LNCaP clone FGC (cell line): Measurements from ENCODE around the gene P3H2.

ENCODE experiments used
- DNase-seq: peaks from one replicate; pipeline ENCODE4 v3.0.0-alpha.2; 2011; ENCODE audit warnings: low read depth
- H3K4me3 ChIP-seq: 2 replicates; pipeline ENCODE4 v1.5.1; 2011; ENCODE audit warnings: mild to moderate bottlenecking, low read depth, low read length, control low read depth
- TF ChIP-seq, protein P1 (sequence below): IDR thresholded peaks from 2 replicates; pipeline ENCODE4 v1.5.1; 2012; ENCODE audit warnings: mild to moderate bottlenecking; ENCODE audit not compliant: control insufficient read depth, insufficient read depth; ENCODE audit errors: extremely low read depth

The P3H2 gene

DNA sequence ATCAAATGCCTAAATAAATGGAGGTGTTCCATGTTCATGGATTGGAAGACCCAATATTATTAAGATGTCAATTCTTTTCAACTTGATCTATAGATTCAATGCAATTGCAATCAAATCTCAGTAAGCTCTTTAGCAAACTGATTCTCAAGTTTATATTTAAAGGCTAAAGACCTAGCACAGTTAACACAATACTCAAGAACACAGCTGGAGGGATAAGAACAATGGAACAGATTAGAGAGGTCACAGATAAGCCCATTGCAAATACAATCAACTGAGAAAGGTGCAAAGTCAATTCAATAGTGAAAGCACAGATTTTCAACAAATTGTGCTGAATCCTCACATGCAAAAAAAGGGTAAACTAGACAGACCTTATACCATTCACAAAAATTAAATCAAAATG lies 198.9 kb downstream of the P3H2 start:
- no peak overlapping the region for H3K4me3 ChIP-seq

GRCh38 chr3:189914799-189915198 lies 205.9 kb downstream of the P3H2 start:
- no peak for DNase-seq
- TF ChIP-seq, protein P1, sequence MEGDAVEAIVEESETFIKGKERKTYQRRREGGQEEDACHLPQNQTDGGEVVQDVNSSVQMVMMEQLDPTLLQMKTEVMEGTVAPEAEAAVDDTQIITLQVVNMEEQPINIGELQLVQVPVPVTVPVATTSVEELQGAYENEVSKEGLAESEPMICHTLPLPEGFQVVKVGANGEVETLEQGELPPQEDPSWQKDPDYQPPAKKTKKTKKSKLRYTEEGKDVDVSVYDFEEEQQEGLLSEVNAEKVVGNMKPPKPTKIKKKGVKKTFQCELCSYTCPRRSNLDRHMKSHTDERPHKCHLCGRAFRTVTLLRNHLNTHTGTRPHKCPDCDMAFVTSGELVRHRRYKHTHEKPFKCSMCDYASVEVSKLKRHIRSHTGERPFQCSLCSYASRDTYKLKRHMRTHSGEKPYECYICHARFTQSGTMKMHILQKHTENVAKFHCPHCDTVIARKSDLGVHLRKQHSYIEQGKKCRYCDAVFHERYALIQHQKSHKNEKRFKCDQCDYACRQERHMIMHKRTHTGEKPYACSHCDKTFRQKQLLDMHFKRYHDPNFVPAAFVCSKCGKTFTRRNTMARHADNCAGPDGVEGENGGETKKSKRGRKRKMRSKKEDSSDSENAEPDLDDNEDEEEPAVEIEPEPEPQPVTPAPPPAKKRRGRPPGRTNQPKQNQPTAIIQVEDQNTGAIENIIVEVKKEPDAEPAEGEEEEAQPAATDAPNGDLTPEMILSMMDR = no peak
- no peak overlapping the region for H3K4me3 ChIP-seq

More for the DNA sequence above, 198.9 kb downstream of the P3H2 start:
- TF ChIP-seq, protein P1 = no peak
- DNase-seq = no peak

GRCh38 chr3:189911001-189911400 lies 209.7 kb downstream of the P3H2 start:
- TF ChIP-seq, protein P1 = no peak
- no peak for DNase-seq
- no peak overlapping the region for H3K4me3 ChIP-seq

GRCh38 chr3:189909573-189909972 lies 211.1 kb downstream of the P3H2 start:
- TF ChIP-seq, protein P1 = no peak
- no peak for DNase-seq

GRCh38 chr3:189909139-189909538 lies 211.6 kb downstream of the P3H2 start:
- no peak overlapping the region for H3K4me3 ChIP-seq
- TF ChIP-seq, protein P1 = no peak
- no peak for DNase-seq

More at GRCh38 chr3:189909573-189909972, 211.1 kb downstream of the P3H2 start:
- H3K4me3 ChIP-seq = no peak overlapping the region

GRCh38 chr3:189908646-189909045 lies 212.1 kb downstream of the P3H2 start:
- no peak for DNase-seq
- TF ChIP-seq, protein P1 = no peak
- H3K4me3 ChIP-seq = no peak overlapping the region

DNA sequence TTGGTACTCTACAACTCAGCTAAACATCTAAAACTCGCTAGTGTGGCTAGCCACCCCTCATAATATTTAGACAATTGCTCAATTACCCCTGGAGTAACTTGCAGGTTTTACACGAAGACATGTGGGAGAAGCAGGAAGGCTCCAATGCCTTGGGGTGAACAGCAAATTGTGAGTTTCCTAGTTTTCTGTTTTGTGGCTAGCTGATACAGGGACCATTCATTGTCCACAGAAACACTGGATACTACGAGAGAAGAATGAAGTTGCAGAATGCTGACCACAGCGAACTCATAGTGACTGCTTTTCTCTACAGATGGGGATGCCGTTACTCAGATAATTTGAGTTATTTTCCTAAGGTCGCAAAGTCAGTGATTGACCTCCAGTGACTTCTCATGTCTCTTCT lies 212.9 kb downstream of the P3H2 start:
- H3K4me3 ChIP-seq = no peak overlapping the region
- TF ChIP-seq, protein P1 = no peak
- no peak for DNase-seq
